Liver (tissue), 3 donors: Measurements from ENCODE around the gene MARVELD2.
"Not testable (repeated sequence)": the region's sequence is repeated elsewhere in the genome, so short reads cannot be mapped to it uniquely, and the experiment has no call there.

Source experiments
- CTCF ChIP-seq: fragments of 150-350 bp; IDR thresholded peaks from 2 replicates; pipeline ENCODE4 v1.5.1; 2017; ENCODE audit warnings: improper control_type of control experiment, low read depth, low read length; ENCODE audit not compliant: missing input control
- GABPA ChIP-seq, 2 donors: IDR thresholded peaks in 1 of 2; conservative IDR thresholded peaks in 1 of 2; 2 replicates each; pipeline ENCODE4 v1.6.1; 2016; ENCODE audit warnings: antibody characterized with exemption in 2 of 2, mild to moderate bottlenecking in 1 of 2, moderate library complexity in 1 of 2
- MAX ChIP-seq: IDR thresholded peaks from 2 replicates; pipeline ENCODE4 v1.6.1; 2016; ENCODE audit warnings: antibody characterized with exemption
- NR2F2 ChIP-seq: IDR thresholded peaks from 2 replicates; pipeline ENCODE4 v1.6.1; 2016; ENCODE audit warnings: antibody characterized with exemption
- RAD21 ChIP-seq, 2 donors: IDR thresholded peaks; 2 replicates each; pipeline ENCODE4 v1.6.1; 2016; ENCODE audit warnings: antibody characterized with exemption in 2 of 2, mild to moderate bottlenecking in 2 of 2
- REST ChIP-seq: IDR thresholded peaks from 2 replicates; pipeline ENCODE4 v1.6.1; 2016; ENCODE audit warnings: antibody characterized with exemption, mild to moderate bottlenecking
- YY1 ChIP-seq: IDR thresholded peaks from 2 replicates; pipeline ENCODE4 v1.6.1; 2016; ENCODE audit warnings: antibody characterized with exemption, mild to moderate bottlenecking
- donor health status: healthy.
- donor health status: healthy.

GRCh38 chr5:69466375-69466774 lies 51.5 kb downstream of the MARVELD2 start:
- not testable (repeated sequence) for TF ChIP-seq CTCF; REST; RAD21 (IDR thresholded peaks at IDR 0.05); YY1; GABPA (IDR thresholded peaks at IDR 0.05 in 1 of 2, conservative IDR thresholded peaks at IDR 0.05 in 1 of 2); NR2F2; MAX
